ENCODE measurements around the gene MYL12B.
A peak's percentile ranks its signal among the peaks of the same experiment; 100 is the strongest.

Gene MYL12B

DNA sequence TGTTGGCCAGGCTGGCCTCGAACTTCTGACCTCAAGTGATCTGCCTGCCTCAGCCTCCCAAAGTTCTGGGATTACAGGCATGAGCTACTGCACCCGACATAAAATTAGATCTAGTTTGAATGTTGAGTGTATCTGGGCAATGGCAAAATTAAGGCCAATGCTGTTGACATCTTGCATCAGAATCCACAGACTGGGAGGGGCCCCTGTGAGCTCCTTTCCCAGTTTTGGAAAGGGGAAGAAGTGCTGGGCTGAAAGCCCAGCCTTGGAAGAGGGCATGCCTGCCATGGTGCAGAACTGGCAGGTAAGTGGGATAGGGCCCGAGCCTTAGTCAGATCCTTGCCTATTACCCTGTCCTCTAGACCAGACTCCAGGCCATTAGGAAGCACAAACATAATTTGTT lies 37.7 kb upstream of the MYL12B start:
- TF ChIP-seq, protein P1, sequence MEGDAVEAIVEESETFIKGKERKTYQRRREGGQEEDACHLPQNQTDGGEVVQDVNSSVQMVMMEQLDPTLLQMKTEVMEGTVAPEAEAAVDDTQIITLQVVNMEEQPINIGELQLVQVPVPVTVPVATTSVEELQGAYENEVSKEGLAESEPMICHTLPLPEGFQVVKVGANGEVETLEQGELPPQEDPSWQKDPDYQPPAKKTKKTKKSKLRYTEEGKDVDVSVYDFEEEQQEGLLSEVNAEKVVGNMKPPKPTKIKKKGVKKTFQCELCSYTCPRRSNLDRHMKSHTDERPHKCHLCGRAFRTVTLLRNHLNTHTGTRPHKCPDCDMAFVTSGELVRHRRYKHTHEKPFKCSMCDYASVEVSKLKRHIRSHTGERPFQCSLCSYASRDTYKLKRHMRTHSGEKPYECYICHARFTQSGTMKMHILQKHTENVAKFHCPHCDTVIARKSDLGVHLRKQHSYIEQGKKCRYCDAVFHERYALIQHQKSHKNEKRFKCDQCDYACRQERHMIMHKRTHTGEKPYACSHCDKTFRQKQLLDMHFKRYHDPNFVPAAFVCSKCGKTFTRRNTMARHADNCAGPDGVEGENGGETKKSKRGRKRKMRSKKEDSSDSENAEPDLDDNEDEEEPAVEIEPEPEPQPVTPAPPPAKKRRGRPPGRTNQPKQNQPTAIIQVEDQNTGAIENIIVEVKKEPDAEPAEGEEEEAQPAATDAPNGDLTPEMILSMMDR (conservative IDR thresholded peaks at IDR 0.05; ENCODE audit: low read depth), result no peak
- no peak overlapping the region for H3K27ac ChIP-seq
- DNase-seq (ENCODE audit: low spot score), result no peak
- CTCF ChIA-PET, result interaction anchor here (0.7 to 1.4 kb wide), 2 partner anchors 22 to 844 kb away, joined by 3 to 4 read pairs; no protein-coding TSS in a partner anchor
- POLR2A ChIA-PET (ENCODE audit: low non-redundant PET), result no interaction called here

DNA sequence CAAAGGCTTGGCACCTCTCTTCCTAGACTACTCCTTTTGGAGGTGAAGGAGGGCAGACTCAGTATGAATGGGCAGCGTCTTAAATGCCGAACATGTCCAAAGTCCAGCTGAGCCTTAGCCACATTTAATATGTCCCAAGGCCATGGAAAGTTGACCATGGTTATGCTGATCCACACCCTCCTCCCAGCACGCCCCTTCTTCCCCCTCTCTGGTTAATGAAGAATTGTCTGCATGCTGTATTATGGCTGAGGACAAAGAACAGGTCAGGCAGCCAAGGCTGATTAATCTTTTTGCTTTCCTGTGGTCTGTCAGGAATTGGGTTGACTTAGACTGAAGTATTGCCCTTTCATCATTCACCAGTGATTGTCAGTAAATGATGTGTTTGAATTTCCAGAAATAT lies 36.3 kb upstream of the MYL12B start:
- DNase-seq (ENCODE audit: low spot score), result no peak
- TF ChIP-seq, protein P1 (conservative IDR thresholded peaks at IDR 0.05; ENCODE audit: low read depth), result no peak
- CTCF ChIA-PET, result interaction anchor here (1.4 kb wide), 1 partner anchor 20 kb away, joined by 3 read pairs; no protein-coding TSS in a partner anchor
- no peak overlapping the region for H3K27ac ChIP-seq
- POLR2A ChIA-PET (ENCODE audit: low non-redundant PET), result no interaction called here

DNA sequence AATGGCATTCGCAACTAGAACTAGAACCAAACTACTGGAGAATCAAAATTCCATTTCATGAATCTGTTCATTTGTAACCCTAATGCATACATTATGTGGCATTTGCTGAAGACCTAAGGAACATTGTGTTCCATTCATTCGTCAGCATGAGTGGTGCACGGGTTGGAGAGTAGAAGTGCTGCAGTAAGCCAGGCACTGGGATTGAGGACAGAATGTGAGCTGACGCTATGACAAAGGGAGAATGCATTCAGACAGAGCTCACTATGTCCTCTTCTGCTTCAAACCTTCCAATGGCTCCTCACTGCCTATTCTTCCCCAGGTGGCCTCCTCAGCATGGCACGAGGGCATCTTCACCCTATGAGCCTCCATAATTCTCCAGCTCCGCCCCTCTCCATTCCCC lies 35.9 kb upstream of the MYL12B start:
- H3K27ac ChIP-seq, result no peak overlapping the region
- no peak for DNase-seq (ENCODE audit: low spot score)
- ChIA-PET POLR2A (ENCODE audit: low non-redundant PET) (no interaction called here), CTCF (no interaction called here)
- TF ChIP-seq, protein P1 (conservative IDR thresholded peaks at IDR 0.05; ENCODE audit: low read depth), result no peak

DNA sequence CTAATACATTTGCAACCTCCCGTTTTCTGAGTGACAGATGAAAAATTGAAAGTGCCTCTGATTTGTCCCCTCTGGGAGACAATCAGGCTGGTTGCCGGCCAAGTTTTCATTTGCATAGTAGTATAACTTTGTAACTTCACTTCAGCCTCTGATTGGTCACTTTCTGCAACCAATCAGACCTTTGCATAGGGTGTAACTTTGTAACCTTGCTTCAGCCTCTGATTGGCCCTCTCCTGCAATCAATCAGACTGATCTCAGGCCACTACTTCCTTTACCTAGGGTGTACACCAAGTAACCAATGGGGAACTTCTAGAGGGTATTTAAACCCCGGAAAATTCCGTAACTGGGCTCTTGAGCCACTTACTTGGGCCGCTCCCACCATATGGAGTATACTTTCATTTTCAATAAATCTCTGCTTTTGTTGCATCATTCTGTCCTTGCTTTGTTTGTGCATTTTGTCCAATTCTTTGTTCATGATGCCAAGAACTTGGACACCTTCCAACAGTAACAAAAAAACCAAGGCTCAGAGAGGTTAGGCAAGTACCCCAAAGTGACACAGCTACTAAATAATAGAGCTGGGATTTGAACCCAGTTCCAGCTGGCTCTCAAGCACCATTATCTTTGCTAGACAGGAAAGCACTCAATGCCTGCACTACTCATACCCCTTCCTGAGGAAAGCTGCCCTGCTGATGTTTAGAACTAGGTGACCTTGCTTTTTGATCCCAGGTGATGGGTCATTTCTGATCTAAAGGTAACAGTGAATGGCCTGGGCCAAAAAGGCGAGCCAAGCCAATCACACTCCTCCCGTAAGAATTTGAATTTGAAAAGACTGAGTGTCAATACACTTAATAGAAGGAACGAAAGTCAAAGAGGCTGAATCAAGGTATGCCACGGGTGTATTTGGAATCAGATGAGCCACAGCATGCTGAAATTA lies 31.3 kb upstream of the MYL12B start:
- TF ChIP-seq, protein P1 (conservative IDR thresholded peaks at IDR 0.05; ENCODE audit: low read depth), result no peak
- ChIA-PET CTCF (interaction anchor here (0.6 kb wide), 1 partner anchor 95 kb away, joined by 3 read pairs; no protein-coding TSS in a partner anchor), POLR2A (ENCODE audit: low non-redundant PET) (interaction anchor here (0.6 kb wide), 1 partner anchor 293 kb away, joined by 15 read pairs; no protein-coding TSS in a partner anchor)
- H3K27ac ChIP-seq, result no peak overlapping the region
- peak; percentile 34 for DNase-seq (ENCODE audit: low spot score)

DNA sequence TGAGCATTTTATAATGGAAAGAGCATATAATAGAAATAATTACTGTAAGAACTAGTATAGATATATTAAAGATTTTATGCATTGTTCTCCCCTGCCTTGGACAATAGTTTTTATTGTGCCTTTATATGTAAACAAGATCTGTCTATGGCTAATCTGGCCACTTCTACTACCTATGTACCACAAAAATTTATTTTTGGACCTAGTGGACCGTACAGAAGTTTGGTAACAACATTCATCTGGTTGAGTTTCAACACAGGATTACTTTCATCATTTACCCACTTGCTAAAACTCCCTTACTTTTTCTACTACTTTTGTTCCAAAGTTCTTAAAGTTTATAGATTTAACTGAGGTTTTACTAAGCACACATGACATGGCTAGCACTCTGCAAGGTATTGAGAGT lies 28.9 kb upstream of the MYL12B start:
- CTCF ChIA-PET, result interaction anchor here (0.6 to 1.8 kb wide), 3 partner anchors 13 to 146 kb away, joined by 3 to 6 read pairs (median 4); no protein-coding TSS in a partner anchor
- H3K27ac ChIP-seq, result no peak overlapping the region
- no peak for DNase-seq (ENCODE audit: low spot score)
- TF ChIP-seq, protein P1 (conservative IDR thresholded peaks at IDR 0.05; ENCODE audit: low read depth), result no peak
- POLR2A ChIA-PET (ENCODE audit: low non-redundant PET), result no interaction called here

DNA sequence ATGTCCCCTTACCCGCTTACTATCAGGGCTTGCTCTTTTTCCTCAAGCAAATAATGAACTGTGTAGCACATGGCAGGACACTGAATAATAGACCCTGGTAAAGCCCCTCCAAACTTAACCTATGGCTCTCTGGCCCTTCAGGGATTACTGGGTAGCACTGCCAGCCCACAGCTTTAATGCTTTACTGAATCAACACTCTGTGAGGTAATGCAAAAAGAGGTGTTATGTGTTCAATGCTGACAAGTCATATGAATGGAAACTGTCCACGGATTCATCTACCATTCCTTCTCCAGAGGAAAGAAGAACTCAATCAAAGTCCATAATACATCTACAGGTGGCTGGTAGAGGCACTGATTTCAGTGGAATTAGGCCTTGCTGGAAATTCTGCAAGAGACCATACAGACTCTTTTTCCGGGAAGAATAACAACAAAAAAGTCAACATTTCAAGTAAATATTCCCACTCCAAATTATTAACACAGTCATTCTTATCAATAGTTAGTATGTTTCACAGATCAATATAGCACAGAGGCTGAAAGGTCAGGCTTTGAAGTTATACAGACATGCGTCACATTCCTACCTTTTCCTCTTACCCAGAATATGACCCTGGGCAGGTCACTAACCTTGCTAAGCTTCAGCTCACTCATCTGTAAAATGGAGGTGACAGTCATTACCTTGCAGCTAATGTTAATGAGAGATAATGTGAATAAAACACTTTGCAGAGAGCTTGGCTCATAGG lies 28.3 kb upstream of the MYL12B start:
- H3K27ac ChIP-seq, result no peak overlapping the region
- TF ChIP-seq, protein P1 (conservative IDR thresholded peaks at IDR 0.05; ENCODE audit: low read depth), result no peak
- no peak for DNase-seq (ENCODE audit: low spot score)
- POLR2A ChIA-PET (ENCODE audit: low non-redundant PET), result no interaction called here
- CTCF ChIA-PET, result interaction anchor here (0.5 to 1.8 kb wide), 6 partner anchors 12 to 285 kb away, joined by 3 to 6 read pairs (median 3); no protein-coding TSS in a partner anchor

Data from RWPE1 (cell line).